ENCODE data around the gene PDIK1L.

PDIK1L gene

GRCh38 chr1:26070296-26070962 lies 41.2 kb upstream of the PDIK1L start:
- no peak for TF ChIP-seq CTCF (IDR thresholded peaks at IDR 0.05; ENCODE audit: low read depth, low read length)
- TF ChIP-seq MYC (IDR thresholded peaks at IDR 0.05; ENCODE audit: low read depth, low read length), result no peak
- no peak for TF ChIP-seq POLR2A (IDR thresholded peaks at IDR 0.05; ENCODE audit: extremely low read depth, insufficient read length)
- TF ChIP-seq MAX (IDR thresholded peaks at IDR 0.05; ENCODE audit: low read depth, low read length), result no peak
- peak; percentile 48 for DNase-seq (ENCODE audit: low read depth)
- H3K4me3 ChIP-seq (ENCODE audit: low read depth, low read length), result no peak overlapping the region

GRCh38 chr1:26070963-26071342 lies 40.7 kb upstream of the PDIK1L start:
- DNase-seq (ENCODE audit: low read depth), result no peak
- no peak overlapping the region for H3K4me3 ChIP-seq (ENCODE audit: low read depth, low read length)
- no peak for TF ChIP-seq MYC (IDR thresholded peaks at IDR 0.05; ENCODE audit: low read depth, low read length)
- TF ChIP-seq MAX (IDR thresholded peaks at IDR 0.05; ENCODE audit: low read depth, low read length), result no peak
- TF ChIP-seq POLR2A (IDR thresholded peaks at IDR 0.05; ENCODE audit: extremely low read depth, insufficient read length), result no peak
- no peak for TF ChIP-seq CTCF (IDR thresholded peaks at IDR 0.05; ENCODE audit: low read depth, low read length)

GRCh38 chr1:26072305-26072704 lies 39.3 kb upstream of the PDIK1L start:
- DNase-seq (ENCODE audit: low read depth), result no peak
- no peak overlapping the region for H3K4me3 ChIP-seq (ENCODE audit: low read depth, low read length)
- TF ChIP-seq MYC (IDR thresholded peaks at IDR 0.05; ENCODE audit: low read depth, low read length), result no peak
- TF ChIP-seq MAX (IDR thresholded peaks at IDR 0.05; ENCODE audit: low read depth, low read length), result no peak
- TF ChIP-seq POLR2A (IDR thresholded peaks at IDR 0.05; ENCODE audit: extremely low read depth, insufficient read length), result no peak
- TF ChIP-seq CTCF (IDR thresholded peaks at IDR 0.05; ENCODE audit: low read depth, low read length), result no peak

GRCh38 chr1:26075421-26076144 lies 36.0 kb upstream of the PDIK1L start:
- no peak for DNase-seq (ENCODE audit: low read depth)
- no peak overlapping the region for H3K4me3 ChIP-seq (ENCODE audit: low read depth, low read length)
- TF ChIP-seq MAX (IDR thresholded peaks at IDR 0.05; ENCODE audit: low read depth, low read length) (no peak), MYC (IDR thresholded peaks at IDR 0.05; ENCODE audit: low read depth, low read length) (no peak), CTCF (IDR thresholded peaks at IDR 0.05; ENCODE audit: low read depth, low read length) (no peak), POLR2A (IDR thresholded peaks at IDR 0.05; ENCODE audit: extremely low read depth, insufficient read length) (no peak)

- no peak for DNase-seq (ENCODE audit: low read depth)
- TF ChIP-seq CTCF (IDR thresholded peaks at IDR 0.05; ENCODE audit: low read depth, low read length) (no peak), MAX (IDR thresholded peaks at IDR 0.05; ENCODE audit: low read depth, low read length) (no peak), MYC (IDR thresholded peaks at IDR 0.05; ENCODE audit: low read depth, low read length) (no peak)
- no peak overlapping the region for H3K4me3 ChIP-seq (ENCODE audit: low read depth, low read length)
These were observed 34.1 kb upstream of the PDIK1L start for GRCh38 chr1:26077524-26077923.

All from NB4 (cell line).